HG02678 (cell line): Measurements from ENCODE around the gene COL3A1.

Experiments
- ATAC-seq: cut with Tn5 transposase; IDR thresholded peaks from one replicate; pipeline ENCODE4 v1.9.1; 2021; ENCODE audit warnings: mild to moderate bottlenecking, moderate library complexity; ENCODE audit not compliant: unreplicated experiment

COL3A1 gene

DNA sequence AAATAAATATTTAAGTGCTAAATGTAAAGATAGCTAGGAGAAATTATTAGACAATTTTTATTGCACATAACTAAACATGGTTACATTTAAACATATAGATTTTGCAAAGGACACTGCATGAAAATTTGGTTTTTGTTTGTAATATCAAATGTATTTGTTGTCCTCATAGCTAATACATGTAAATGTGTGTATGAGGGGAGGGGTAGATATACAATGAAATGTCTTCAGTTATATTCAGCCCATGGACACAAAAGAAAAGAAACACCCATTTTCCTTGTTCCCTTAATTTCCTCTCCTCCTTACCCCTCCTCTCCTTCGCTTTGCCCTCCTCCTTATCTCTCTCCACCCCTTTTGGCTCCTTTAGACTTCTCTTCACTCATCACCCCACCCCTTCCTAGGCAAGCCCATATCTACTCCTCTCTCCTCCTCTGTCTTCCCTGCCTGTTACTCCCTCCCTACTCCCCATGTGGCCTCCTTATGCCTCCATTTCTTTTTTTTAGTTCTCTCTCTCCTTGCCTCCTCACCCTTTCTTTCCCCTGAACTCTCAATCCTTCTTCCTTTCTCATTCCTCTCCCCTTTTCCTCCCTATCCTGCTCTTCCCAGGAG lies 1.4 kb downstream of the COL3A1 start:
- ATAC-seq: no peak

DNA sequence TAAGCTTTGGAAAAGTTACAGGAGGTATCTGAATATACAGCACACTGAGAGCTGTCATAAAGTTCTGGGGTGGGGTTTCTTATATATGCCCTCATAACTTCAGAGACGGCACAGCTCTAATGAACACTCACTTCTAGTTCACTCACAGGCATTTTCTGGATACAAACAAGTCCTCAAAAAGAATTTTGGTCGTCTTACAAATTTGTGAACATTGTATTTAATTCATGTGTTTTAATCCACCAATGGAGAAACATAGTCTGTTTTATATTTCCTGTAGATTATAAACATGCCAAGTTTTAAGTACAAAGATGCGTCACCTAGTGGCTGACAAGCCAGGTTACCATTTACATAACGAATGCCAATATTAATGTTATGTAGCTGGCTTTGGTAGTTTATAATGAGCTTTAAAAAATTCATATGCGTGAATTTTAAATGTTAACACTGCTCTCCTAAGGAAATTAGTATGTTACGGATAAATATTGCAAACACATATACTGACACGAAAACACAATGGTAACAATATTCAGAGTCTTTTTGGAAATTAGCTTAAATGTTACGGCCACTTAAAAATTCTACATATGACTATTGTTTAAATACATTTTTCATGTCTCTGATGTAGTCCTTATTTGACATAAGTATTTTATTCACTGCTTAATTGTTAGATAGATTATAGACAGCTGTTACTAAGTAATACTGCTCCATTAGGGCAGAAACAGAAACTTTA lies 2.5 kb downstream of the COL3A1 start:
- ATAC-seq: no peak

GRCh38 chr2:188977317-188977716 lies 3.1 kb downstream of the COL3A1 start:
- ATAC-seq: no peak

DNA sequence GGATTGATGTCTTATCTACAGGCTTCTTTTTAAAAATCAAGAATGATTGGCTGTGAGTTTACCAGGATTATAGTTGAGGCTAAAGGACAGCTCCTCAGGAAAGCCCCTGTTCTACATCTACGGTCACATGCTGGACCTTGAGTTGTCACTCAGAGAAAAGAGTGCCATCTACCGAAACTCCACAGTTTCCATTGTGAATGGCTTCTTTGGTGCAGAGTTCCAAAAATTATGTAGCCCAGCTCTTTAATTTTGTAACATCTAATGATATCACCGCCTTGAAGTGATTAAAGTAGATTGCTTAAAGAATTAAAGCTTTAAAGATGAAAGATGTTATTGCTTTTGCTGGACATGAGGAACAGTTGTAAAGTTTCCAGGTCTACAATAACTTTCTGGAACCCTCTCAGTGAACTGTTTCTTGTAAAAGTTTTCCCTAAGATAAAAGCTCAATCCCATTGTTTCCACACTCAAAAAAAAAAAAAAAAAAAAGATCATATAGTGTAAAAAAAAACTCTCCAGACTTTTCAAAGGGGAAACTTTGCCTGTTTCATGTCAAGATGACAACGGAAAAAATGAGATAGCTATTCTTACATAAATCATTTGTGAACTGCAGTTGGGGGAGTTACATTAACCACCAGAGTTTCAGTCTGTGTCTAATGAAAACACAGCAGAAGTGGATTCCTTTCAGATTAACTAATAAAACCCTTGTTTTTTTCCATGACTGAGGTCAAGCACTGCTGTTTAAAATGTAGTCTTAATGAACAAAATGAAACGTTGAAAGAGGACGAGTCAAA lies 4.3 kb downstream of the COL3A1 start:
- ATAC-seq: peak; percentile 87

DNA sequence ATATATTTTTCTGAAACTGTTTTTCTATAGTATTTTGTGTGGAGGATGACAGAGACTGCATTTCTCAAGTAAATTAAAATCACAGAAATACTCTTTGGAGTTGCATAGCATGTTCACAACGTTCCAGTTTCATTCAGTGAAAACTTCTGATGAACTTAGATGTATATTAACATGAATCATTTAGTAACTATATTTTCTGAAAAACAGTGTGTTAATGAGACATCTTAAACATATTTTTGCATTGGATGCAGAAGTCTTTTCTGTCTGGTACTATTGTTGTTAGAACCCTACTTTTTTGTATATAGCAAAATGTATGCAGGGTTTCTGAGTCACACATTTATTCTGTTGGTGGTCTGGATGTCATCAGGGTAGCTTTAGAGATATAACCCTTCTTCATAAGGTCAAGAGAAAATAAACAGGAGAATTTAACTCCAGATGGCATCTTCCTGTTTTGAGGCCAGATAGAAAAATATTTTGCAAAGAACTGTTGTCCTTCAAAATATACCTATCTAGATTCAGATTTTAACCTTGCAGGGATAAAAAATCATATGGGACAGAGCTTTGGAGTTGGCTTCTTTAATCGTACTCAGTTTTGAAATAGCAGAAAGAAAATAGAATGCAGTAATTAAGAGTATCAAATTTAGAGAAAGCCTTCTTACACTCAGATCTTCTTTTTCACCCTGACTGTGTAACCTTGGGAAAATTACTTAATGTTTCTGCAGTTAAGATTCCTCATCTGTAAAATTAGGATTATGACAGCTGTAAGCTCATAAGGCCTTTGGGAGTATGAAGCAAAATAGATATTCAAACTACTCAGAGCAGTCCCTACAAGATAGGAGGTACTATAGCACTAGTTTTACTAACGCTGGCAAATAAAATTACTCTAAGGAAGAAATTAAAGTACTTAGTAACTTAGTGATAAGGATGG lies 5.3 kb downstream of the COL3A1 start:
- ATAC-seq: peak; percentile 14

- no peak for ATAC-seq
These were observed 9.4 kb downstream of the COL3A1 start for GRCh38 chr2:188983427-188984064.

DNA sequence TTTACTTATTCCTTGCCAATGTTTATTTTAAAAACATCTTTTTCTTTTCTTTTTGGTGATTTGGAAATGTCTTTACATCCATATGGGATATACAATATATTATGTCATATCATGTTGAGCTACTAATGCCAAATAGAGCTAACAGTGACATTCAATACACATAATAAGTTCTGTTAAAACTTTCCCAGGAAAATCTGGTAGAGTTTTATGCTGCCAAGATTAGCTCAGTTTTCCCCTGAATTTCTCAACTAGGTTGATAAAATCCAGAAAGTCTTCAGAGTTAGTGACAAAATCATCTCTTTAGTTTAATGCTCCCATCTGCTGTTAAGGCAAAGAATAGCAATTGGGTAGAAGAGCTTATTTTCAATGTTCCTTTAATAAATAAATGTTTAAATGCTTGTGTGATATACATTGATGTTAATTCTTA lies 9.9 kb downstream of the COL3A1 start:
- ATAC-seq: no peak

GRCh38 chr2:188984680-188985079 lies 10.5 kb downstream of the COL3A1 start:
- no peak for ATAC-seq

GRCh38 chr2:188986839-188987238 lies 12.7 kb downstream of the COL3A1 start:
- ATAC-seq: no peak

- ATAC-seq: no peak
These were observed 19.1 kb downstream of the COL3A1 start for GRCh38 chr2:188993247-188993646.

DNA sequence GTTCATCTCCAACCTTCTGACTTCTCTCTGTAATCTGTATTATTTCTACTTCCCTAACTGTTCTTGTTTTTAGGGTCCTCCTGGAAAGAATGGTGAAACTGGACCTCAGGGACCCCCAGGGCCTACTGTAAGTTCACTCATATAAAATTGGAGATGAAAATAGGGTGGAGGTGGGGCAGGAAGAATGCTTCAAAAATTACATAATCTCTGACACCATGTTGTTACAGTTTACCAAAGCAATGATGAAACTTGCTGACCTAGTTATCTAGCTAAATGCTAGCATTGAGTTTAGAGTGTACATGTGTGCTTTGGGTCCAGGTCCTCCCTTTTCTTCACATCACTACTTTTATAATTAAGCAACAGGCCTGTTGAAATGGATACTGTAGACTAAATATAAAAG lies 23.1 kb downstream of the COL3A1 start:
- no peak for ATAC-seq

GRCh38 chr2:189000221-189000620 lies 26.0 kb downstream of the COL3A1 start:
- ATAC-seq: no peak

- ATAC-seq: no peak
These were observed 27.9 kb downstream of the COL3A1 start for GRCh38 chr2:189002079-189002478.

- no peak for ATAC-seq
These were observed 34.5 kb downstream of the COL3A1 start for GRCh38 chr2:189008555-189009262.

- ATAC-seq: no peak
These were observed 36.4 kb downstream of the COL3A1 start for GRCh38 chr2:189010536-189010935.

- no peak for ATAC-seq
These were observed 38.2 kb downstream of the COL3A1 start for GRCh38 chr2:189012351-189012750.

DNA sequence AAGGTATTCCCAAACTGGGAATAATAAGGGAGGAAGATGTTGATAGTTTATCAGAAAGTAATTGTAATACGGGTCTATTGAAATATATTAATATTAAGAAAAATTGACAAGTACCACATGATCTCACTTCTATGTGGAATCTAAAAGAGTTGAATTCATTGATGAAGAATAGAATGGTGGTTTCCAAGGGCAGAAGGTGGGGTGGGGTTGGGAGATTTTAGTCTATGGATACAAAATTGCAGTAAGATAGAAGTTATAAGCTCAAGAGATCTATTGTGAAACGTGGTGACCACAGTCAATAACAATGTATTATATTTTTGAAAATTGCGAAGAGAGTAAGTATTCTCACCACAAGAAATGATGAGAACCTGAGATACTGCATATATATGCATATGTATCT lies 38.9 kb downstream of the COL3A1 start:
- ATAC-seq: no peak

- no peak for ATAC-seq
These were observed 39.7 kb downstream of the COL3A1 start for GRCh38 chr2:189013671-189014448.
